ENCODE data around the gene MPI. TPM values are rescaled to one million over a fixed set of nuclear protein-coding genes. Genes with fewer than 3 reads are reported as not detected.

MPI gene
- total RNA-seq, 1 donor from 2014 or later, result 77.7 TPM

GRCh38 chr15:74906067-74906449 lies 16.2 kb downstream of the MPI start:
- peaks cover 36% of the 10 kb centered on the region for H3K36me3 Mint-ChIP-seq
- Histone ChIP-seq H3K4me2 (peak overlapping the region; percentile 90), H2AFZ (replicated peaks) (peak overlapping the region; percentile 97), H3K4me1 (peaks cover 9% of the 10 kb centered on the region), H4K20me1 (ENCODE audit: low read depth) (no peaks in the 10 kb centered on the region), H3K27ac (peak overlapping the region; percentile 81), H3K27me3 (no peaks in the 10 kb centered on the region), H3K79me2 (ENCODE audit: low read depth) (peaks cover 23% of the 10 kb centered on the region), H3F3A (ENCODE audit: low read depth) (peaks cover 44% of the 10 kb centered on the region), H3K9me3 (ENCODE audit: low read depth) (no peaks in the 10 kb centered on the region), H3K4me3 (peak overlapping the region; percentile 98), H3K36me3 (peaks cover 3% of the 10 kb centered on the region), H3K9ac (peak overlapping the region; percentile 73)
- no peaks in the 10 kb centered on the region for H3K27me3 Mint-ChIP-seq (ENCODE audit: insufficient read depth, low read depth)
- H3K27ac Mint-ChIP-seq, result peak overlapping the region; percentile 81
- DNase-seq (ENCODE audit: low spot score), result peak; percentile 70
- peak overlapping the region; percentile 95 for H3K4me3 Mint-ChIP-seq
- no peaks in the 10 kb centered on the region for H3K9me3 Mint-ChIP-seq
- TF ChIP-seq CTCF (IDR thresholded peaks at IDR 0.05) (no peak), EZH2 (IDR thresholded peaks at IDR 0.05) (no peak), EZH2phosphoT487 (IDR thresholded peaks at IDR 0.05) (no peak)
- H3K4me1 Mint-ChIP-seq, result peaks cover 23% of the 10 kb centered on the region

DNA sequence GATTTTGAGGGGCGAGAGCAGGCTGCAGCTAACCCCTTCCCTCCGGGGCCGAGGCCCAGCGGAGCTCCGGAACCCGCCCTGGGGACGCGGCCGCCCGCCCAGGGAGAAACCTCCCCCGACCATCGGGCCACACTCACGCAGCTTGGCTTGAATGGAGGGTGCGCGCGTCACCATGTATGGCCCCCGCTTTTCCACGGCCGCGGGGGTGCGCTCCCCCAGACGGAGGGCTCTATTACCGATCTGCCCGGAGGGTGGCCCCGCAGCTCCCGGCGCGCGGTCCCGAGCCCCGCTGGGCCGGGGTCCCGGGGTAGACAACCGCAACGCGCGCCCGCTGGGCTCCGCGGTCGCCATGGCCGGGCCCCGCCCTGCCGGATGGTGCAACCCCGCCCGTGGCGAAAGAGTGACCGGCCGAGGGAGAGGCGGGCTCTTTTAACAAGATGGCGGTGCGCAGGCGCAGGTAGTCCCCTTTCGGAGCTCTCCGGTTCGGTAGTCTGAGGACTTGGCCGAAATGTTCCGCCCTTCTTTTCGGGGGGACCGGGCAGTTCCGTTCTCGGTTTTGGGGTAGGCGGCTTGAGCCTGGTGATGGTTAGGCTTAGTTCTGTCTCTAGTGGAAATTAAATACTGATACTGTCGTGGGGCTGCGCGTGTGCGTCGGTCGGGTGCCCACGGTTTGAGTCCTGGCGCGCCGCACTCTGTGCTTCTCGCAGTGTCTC lies 16.8 kb downstream of the MPI start, which contains the start of gene FAM219B:
FAM219B (minus strand) TSS at position 402 of the 713 bp plus-strand sequence; CDS start at position 351, 51 bp downstream.
- H3K9me3 Mint-ChIP-seq, result no peaks in the 10 kb centered on the region
- peak within 1 kb of the TSS; percentile 98 for H3K4me3 ChIP-seq
- peak within 1 kb of the TSS; percentile 73 for H3K9ac ChIP-seq
- peaks cover 23% of the 10 kb centered on the region for H3K4me1 Mint-ChIP-seq
- no peaks in the 10 kb centered on the region for H3K36me3 ChIP-seq
- no peaks in the 10 kb centered on the region for H3K9me3 ChIP-seq (ENCODE audit: low read depth)
- peaks cover 40% of the 10 kb centered on the region for H3K36me3 Mint-ChIP-seq
- H3K27ac Mint-ChIP-seq, result peak within 1 kb of the TSS; percentile 93
- TF ChIP-seq EZH2 (IDR thresholded peaks at IDR 0.05), result no peak
- no peak for TF ChIP-seq CTCF (IDR thresholded peaks at IDR 0.05)
- no peak for TF ChIP-seq EZH2phosphoT487 (IDR thresholded peaks at IDR 0.05)
- H3K79me2 ChIP-seq (ENCODE audit: low read depth), result peaks cover 20% of the 10 kb centered on the region
- H3K27me3 Mint-ChIP-seq (ENCODE audit: insufficient read depth, low read depth), result no peaks in the 10 kb centered on the region
- peak within 1 kb of the TSS; percentile 90 for H3K4me2 ChIP-seq
- H3K27ac ChIP-seq, result peak within 1 kb of the TSS; percentile 81
- peaks cover 44% of the 10 kb centered on the region for H3F3A ChIP-seq (ENCODE audit: low read depth)
- no peaks in the 10 kb centered on the region for H3K27me3 ChIP-seq
- peak within 1 kb of the TSS; percentile 95 for H3K4me3 Mint-ChIP-seq
- peaks cover 9% of the 10 kb centered on the region for H3K4me1 ChIP-seq
- no peaks in the 10 kb centered on the region for H4K20me1 ChIP-seq (ENCODE audit: low read depth)
- peak; percentile 97 for DNase-seq (ENCODE audit: low spot score)
- H2AFZ ChIP-seq (replicated peaks), result peak within 1 kb of the TSS; percentile 97

- TF ChIP-seq EZH2phosphoT487 (IDR thresholded peaks at IDR 0.05), result no peak
- TF ChIP-seq EZH2 (IDR thresholded peaks at IDR 0.05), result no peak
- TF ChIP-seq CTCF (IDR thresholded peaks at IDR 0.05), result no peak
- peak overlapping the region; percentile 97 for H2AFZ ChIP-seq (replicated peaks)
- H3K4me3 Mint-ChIP-seq, result peak overlapping the region; percentile 95
- no peaks in the 10 kb centered on the region for H4K20me1 ChIP-seq (ENCODE audit: low read depth)
- peaks cover 20% of the 10 kb centered on the region for H3K79me2 ChIP-seq (ENCODE audit: low read depth)
- no peaks in the 10 kb centered on the region for H3K9me3 ChIP-seq (ENCODE audit: low read depth)
- H3K27me3 ChIP-seq, result no peaks in the 10 kb centered on the region
- H3K4me1 Mint-ChIP-seq, result peaks cover 23% of the 10 kb centered on the region
- peak overlapping the region; percentile 93 for H3K27ac Mint-ChIP-seq
- peaks cover 9% of the 10 kb centered on the region for H3K4me1 ChIP-seq
- peak overlapping the region; percentile 98 for H3K4me3 ChIP-seq
- no peaks in the 10 kb centered on the region for H3K9me3 Mint-ChIP-seq
- peaks cover 35% of the 10 kb centered on the region for H3K36me3 Mint-ChIP-seq
- H3F3A ChIP-seq (ENCODE audit: low read depth), result peaks cover 37% of the 10 kb centered on the region
- H3K4me2 ChIP-seq, result peak overlapping the region; percentile 90
- DNase-seq (ENCODE audit: low spot score), result no peak
- no peaks in the 10 kb centered on the region for H3K36me3 ChIP-seq
- H3K27me3 Mint-ChIP-seq (ENCODE audit: insufficient read depth, low read depth), result no peaks in the 10 kb centered on the region
- no peak overlapping the region for H3K27ac ChIP-seq
- H3K9ac ChIP-seq, result peak overlapping the region; percentile 9
Observed at GRCh38 chr15:74907163-74907870, 17.5 kb downstream of the MPI start.
